HEK293T (cell line): ENCODE results near the gene TMEM33.

ENCODE experiments used
- CTCF ChIA-PET: fragments of 350-600 bp; formaldehyde crosslinking; extraction: SDS; loops from one replicate; lab custom pipeline; 2021; ENCODE audit warnings: antibody characterized with exemption, inconsistent platforms; lab: Yijun Ruan, JAX
- POLR2A ChIA-PET: fragments of 350-600 bp; formaldehyde crosslinking; extraction: SDS; loops from one replicate; lab custom pipeline; 2020; ENCODE audit warnings: antibody characterized with exemption, inconsistent platforms; lab: Yijun Ruan, JAX
- DNase-seq: peaks from one replicate; pipeline ENCODE4 v3.0.0; 2012; ENCODE audit warnings: mixed read lengths; ENCODE audit errors: extremely low spot score
- ARNT ChIP-seq: fragments of 450-650 bp; IDR thresholded peaks from 2 replicates; pipeline ENCODE4 v1.6.1; 2017; ENCODE audit warnings: mild to moderate bottlenecking
- BHLHE40 ChIP-seq: fragments of 450-650 bp; IDR thresholded peaks from 2 replicates; pipeline ENCODE4 v1.6.1; 2016; ENCODE audit warnings: mild to moderate bottlenecking, moderate library complexity, borderline replicate concordance
- CTBP1 ChIP-seq: fragments of 450-650 bp; IDR thresholded peaks from 2 replicates; pipeline ENCODE4 v1.6.1; 2016; ENCODE audit warnings: borderline replicate concordance
- ELF4 ChIP-seq: fragments of 450-650 bp; IDR thresholded peaks from 2 replicates; pipeline ENCODE4 v1.6.1; 2017; ENCODE audit warnings: antibody characterized with exemption
- FOXK2 ChIP-seq: fragments of 450-650 bp; IDR thresholded peaks from 2 replicates; pipeline ENCODE4 v1.6.1; 2016; ENCODE audit warnings: mild to moderate bottlenecking
- FOXM1 ChIP-seq: fragments of 450-650 bp; IDR thresholded peaks from 2 replicates; pipeline ENCODE4 v1.6.1; 2017; ENCODE audit warnings: mild to moderate bottlenecking, borderline replicate concordance
- HDGF ChIP-seq: fragments of 450-650 bp; IDR thresholded peaks from 2 replicates; pipeline ENCODE4 v1.6.1; 2017; ENCODE audit warnings: antibody characterized with exemption, borderline replicate concordance
- L3MBTL2 ChIP-seq: fragments of 450-650 bp; conservative IDR thresholded peaks from 2 replicates; pipeline ENCODE4 v1.6.1; 2016; ENCODE audit warnings: mild to moderate bottlenecking
- LEF1 ChIP-seq: fragments of 450-650 bp; IDR thresholded peaks from 2 replicates; pipeline ENCODE4 v1.6.1; 2017; ENCODE audit warnings: mild to moderate bottlenecking, borderline replicate concordance
- NFRKB ChIP-seq: fragments of 450-650 bp; IDR thresholded peaks from 2 replicates; pipeline ENCODE4 v1.6.1; 2016; ENCODE audit warnings: mild to moderate bottlenecking, moderate library complexity
- SP1 ChIP-seq: fragments of 450-650 bp; IDR thresholded peaks from 2 replicates; pipeline ENCODE4 v1.6.1; 2017
- TARDBP ChIP-seq: fragments of 450-650 bp; IDR thresholded peaks from 2 replicates; pipeline ENCODE4 v1.6.1; 2016
- ZNF384 ChIP-seq: fragments of 450-650 bp; IDR thresholded peaks from 2 replicates; pipeline ENCODE4 v1.6.1; 2016
- TF ChIP-seq, protein P1 (sequence below): fragments of 450-650 bp; IDR thresholded peaks from 2 replicates; pipeline ENCODE4 v1.6.1; 2016

The TMEM33 gene

DNA sequence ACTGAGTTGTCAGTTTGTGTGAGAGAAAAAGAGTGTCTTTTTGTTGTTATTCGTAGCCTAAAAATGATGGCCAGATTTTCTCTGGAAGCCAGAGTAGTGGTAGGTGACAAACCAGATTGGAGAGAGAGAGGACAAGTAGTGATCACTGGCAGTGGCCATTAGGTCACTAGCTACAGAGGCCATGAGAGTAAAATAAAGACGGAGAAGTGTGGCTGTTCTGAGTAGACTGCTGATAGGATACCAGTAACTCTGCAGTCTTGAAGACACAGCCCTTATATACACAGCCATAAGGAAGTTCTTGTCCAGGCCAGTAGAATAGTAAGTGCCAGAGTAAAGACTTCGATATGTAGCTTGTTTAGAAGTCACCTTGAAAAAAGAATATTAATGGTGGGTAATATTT lies 62.8 kb downstream of the TMEM33 start:
- POLR2A ChIA-PET, result no interaction called here
- CTCF ChIA-PET, result no interaction called here
- no peak for DNase-seq
- TF ChIP-seq TARDBP, result no peak
- TF ChIP-seq ELF4, result no peak
- no peak for TF ChIP-seq FOXK2
- TF ChIP-seq NFRKB, result no peak
- no peak for TF ChIP-seq LEF1
- TF ChIP-seq ZNF384, result no peak
- TF ChIP-seq ARNT, result no peak
- no peak for TF ChIP-seq CTBP1
- TF ChIP-seq SP1, result no peak
- no peak for TF ChIP-seq HDGF
- TF ChIP-seq, protein P1, sequence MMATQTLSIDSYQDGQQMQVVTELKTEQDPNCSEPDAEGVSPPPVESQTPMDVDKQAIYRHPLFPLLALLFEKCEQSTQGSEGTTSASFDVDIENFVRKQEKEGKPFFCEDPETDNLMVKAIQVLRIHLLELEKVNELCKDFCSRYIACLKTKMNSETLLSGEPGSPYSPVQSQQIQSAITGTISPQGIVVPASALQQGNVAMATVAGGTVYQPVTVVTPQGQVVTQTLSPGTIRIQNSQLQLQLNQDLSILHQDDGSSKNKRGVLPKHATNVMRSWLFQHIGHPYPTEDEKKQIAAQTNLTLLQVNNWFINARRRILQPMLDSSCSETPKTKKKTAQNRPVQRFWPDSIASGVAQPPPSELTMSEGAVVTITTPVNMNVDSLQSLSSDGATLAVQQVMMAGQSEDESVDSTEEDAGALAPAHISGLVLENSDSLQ, result no peak
- no peak for TF ChIP-seq FOXM1

DNA sequence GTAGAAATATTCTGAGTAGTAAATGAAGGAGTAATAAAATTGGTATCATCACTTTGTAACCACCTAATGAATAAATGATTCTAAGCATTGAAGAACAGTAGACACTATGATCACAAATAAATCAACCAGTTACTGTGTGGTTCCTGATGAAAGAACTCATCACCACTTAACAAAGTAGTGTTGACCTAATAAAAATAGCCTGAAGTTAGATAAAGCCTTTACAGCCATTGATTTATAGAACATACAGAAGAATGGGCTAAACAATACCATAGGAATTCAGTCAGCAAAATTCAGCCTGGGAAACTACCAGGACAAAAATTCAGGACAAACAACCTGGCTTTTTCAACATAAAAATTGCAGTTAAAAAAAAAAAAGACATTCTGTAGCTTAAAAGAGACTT lies 64.1 kb downstream of the TMEM33 start:
- POLR2A ChIA-PET, result interaction anchor here (0.6 kb wide), 1 partner anchor 1103 kb away, joined by 3 read pairs; no protein-coding TSS in a partner anchor
- TF ChIP-seq ELF4 (no peak), SP1 (no peak), ZNF384 (no peak), BHLHE40 (no peak), L3MBTL2 (no peak), ARNT (no peak), NFRKB (no peak)
- TF ChIP-seq, protein P1, result peak; percentile 35; the same call in 1 of the 2 replicates
- CTCF ChIA-PET, result no interaction called here
- no peak for DNase-seq

DNA sequence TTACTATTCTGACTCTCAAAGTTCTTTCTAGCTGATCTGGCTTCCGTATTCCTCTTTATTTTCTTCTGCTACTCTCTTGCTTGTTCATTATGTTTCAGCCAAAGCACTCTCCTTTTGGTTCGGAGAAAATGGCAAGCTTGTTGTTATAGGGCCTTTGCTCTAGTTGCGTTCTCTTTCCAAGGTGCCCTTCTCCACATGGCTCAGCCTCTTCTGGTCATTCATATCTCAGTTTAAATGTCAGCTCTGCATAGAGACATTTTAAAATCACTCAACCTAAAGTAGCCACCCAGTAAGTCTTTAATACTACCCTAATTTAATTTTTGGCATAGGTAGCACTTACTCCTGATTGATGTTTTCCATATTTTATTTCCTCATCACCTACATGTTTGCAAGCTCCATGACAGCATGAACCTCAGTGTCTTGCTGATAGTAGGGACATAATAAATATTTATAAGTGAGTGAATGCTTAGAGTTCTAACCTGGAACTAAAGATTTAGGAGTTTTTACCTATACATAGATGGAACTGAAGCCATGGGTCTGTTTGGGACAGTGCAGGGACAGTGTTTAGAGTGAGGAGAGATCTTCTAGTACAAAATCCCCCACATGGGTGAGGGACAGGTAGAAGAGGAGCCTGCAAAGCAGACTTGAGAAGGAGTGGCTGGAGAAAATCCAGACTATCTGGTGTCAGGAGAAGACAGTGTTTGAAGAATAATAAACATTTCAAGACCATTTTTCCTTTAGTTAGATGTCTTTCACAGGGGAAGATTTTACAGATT lies 73.0 kb downstream of the TMEM33 start:
- no peak for DNase-seq
- CTCF ChIA-PET, result no interaction called here
- TF ChIP-seq ARNT, result no peak
- TF ChIP-seq TARDBP, result no peak
- TF ChIP-seq, protein P1, result no peak
- TF ChIP-seq FOXM1, result no peak
- no peak for TF ChIP-seq ZNF384
- TF ChIP-seq SP1, result no peak
- TF ChIP-seq CTBP1, result no peak
- POLR2A ChIA-PET, result no interaction called here
